GM18858 (cell line): ENCODE data around the gene OPCML.

ENCODE experiments used
- ATAC-seq: cut with Tn5 transposase; IDR thresholded peaks from one replicate; pipeline ENCODE4 v1.9.1; 2021; ENCODE audit not compliant: unreplicated experiment

OPCML gene

DNA sequence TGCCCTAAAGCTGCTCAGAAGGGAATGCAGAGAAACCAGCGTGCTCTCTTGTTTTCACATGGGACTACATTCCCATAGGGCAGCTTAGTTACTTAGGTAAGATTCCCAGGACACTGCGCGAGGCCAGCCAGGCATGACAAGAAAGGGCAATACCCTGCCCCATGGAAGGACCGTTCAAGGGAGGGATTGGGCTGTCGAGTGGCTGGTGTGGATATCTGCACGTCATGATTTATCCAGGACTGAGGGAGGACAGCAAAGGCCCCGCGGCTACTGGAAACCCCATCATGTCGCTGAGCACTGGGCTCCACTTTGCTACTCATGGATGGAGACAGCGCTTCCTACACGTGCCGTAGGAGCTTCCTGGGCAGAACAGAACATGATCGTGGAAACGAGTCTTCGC, 169.4 kb downstream of the OPCML start:
- no peak for ATAC-seq

DNA sequence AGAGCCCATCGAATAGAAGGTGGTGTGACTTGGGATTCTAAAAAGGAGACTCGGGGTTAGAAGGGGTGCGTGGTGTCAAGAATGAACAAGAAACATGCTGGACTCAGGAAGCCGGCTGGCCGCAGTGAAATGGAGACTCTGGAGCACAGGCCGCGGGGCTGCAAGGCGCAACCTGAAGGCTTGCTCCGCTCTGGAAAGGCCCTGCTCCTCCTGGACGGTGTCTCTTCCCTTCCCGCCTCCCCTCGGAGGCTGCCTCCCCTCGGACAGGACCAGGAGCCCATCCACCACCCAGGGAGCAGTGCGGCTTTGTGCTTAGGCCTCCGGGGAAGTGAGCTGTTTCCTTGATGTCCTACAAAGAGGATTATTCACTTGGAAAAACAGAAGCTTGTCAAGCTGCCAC, 170.1 kb downstream of the OPCML start:
- ATAC-seq: no peak

DNA sequence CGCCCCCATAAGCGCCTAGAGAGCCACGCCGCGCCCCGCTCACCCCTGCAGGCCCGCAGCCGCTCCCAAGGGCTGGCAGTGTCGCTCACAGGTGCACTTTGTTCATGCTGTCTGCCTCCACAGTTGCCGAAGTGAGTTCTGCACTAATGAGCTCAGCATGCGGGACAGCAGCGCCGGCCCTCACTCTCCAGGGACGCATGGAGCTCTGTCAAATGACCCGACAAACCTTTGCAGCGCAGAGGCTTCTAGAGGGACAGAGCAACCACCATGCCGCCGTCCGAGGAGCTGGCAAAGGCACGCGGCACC, 170.7 kb downstream of the OPCML start:
- ATAC-seq: no peak

DNA sequence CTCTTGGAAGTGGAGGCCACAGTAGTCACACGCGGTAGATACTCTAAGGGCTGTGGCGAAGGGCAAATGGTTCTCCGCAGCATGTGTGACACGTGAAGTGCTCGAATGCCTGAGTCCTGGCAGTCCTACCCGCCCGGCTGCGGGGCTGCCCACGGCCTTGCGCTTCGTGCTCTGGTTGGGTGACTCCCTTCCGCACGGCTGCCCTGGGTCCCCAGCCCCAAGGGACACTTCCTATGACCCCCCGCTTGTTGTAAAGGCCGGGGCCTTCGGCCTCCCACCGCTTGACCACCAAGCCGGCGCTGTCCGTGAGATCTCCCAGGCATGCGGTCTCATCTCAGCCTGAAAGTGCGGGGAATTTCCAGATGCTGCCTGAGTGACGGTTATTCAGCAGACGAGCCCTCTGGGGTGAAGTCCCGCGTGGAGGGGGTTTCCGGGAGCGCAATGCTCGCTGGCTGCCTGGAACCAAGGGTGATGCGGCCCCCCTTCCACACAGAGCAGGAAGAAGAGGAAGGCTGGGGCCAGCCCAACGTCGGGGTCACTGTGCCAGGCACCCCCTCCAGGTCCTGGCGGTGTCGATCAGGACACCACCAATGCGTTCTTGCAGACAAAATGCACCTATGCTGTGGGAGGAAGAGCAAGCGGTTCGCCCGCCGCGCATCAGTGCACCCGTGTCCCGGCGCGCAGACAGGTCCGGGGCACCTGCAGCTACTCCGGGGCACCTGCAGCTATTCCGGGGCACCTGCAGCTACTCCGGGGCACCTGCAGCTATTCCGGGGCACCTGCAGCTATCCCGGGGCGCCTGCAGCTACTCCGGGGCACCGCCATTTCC, 171.2 kb downstream of the OPCML start:
- ATAC-seq: no peak

GRCh38 chr11:133355095-133355494, 177.2 kb downstream of the OPCML start:
- no peak for ATAC-seq

GRCh38 chr11:133354069-133354468, 178.2 kb downstream of the OPCML start:
- no peak for ATAC-seq

DNA sequence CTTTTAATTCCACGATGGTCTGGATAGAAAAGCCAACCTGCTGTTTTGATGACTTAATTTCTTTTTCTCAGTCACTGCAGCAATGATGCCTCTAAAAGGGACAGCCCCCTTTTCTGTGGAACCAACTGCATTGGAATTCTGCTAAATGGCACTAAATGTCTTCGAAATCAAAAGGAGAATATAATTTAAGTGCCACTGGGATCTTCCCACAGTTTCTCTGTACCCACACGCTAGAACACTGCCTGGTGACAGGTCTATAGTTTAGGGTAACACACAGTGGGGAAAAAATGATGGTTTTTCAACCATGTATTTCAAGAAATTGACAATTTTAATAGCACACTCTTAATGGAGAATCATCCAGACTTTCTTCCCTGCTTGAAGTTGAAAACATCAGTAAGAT, 182.3 kb downstream of the OPCML start:
- ATAC-seq: no peak

DNA sequence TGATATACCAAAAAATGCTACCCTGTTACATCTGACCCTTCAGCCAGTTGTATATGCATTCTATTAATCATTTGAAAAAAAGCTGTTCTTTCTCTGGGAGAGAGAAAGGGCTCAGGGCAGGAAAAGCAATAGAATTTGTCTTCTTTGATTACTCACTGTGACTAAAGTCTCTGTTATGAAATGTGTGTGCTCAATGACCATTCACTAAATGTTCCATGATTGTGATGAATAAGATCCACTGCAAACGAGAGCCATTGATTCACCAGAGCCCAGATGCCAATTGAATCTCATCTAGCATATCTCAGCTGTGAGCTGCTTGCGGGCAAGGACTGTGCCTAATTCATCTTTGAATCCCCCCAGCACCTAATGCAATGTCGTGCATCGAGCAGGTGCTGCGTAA, 184.3 kb downstream of the OPCML start:
- ATAC-seq: no peak

- ATAC-seq: no peak
Measured at GRCh38 chr11:133346137-133346536, 186.2 kb downstream of the OPCML start.

DNA sequence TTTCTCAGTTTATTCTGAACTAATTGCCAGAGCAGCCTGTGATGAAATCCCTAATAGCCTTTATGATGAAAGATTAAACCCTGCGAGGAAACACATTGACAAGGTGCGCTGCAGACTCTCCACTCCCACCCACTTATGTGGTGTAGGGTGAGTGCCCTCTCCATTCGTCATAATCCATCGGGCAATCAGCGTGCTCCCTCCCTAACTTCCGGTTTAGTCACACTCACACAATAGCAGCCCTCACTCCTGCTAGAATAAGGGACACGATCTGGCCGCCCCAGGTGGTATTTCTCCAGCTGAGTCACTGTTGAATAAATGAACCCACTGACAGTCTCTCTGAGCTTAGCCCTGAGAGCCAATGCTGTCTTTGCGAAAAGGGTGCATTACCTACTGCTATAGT, 188.3 kb downstream of the OPCML start:
- ATAC-seq: no peak

DNA sequence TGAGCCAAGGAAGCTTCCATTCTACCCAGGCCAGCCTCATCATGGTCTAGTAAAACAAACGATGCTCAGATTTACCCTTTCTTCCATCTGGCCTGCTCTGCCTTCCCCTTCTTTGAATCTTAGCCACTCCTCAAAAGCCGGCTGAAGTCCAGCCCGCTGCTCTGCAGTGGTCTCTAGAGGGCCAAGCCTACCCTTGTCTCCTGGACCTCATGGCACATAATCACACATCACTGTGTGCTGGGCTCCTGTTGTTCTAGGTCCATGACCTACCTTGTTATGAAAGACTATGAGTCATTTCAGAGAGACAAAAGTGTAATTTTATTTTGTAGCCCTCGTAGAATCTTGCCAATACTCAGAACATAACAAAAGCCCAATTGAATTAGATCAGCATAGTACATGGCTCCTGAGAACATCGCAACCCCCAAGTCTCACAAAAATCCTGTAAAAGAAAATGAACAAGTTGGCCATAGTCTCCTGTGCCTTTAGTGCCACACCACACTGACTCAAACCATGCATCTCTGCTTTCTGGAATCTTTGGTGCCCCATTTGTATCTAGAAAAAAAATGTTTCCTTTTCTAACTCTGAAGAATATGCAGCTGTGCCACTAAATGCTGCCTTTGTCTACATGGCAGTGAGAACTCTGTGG, 192.7 kb downstream of the OPCML start:
- ATAC-seq: no peak

GRCh38 chr11:133338588-133338987, 193.7 kb downstream of the OPCML start:
- no peak for ATAC-seq

GRCh38 chr11:133337951-133338418, 194.3 kb downstream of the OPCML start:
- ATAC-seq: no peak

GRCh38 chr11:133337193-133337592, 195.1 kb downstream of the OPCML start:
- no peak for ATAC-seq

DNA sequence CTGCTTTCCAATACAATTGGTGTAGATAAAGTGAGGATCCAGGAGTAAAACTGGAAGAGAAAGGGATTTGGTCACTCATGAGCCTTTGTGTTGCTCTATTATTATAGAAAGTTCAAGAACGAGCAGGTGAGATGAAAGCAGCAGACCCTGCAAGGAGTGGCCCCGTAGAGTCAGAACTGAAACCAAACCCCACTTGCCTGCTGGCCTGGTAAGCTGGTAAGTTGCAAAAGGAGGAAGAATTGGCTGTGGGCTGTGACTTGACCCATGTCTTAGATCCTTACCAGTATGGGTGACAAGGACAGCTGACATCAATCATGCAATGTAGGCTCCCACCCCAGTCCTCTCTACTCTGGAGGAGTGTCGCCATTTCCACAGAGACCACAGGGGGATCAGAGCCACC, 201.3 kb downstream of the OPCML start:
- ATAC-seq: no peak

DNA sequence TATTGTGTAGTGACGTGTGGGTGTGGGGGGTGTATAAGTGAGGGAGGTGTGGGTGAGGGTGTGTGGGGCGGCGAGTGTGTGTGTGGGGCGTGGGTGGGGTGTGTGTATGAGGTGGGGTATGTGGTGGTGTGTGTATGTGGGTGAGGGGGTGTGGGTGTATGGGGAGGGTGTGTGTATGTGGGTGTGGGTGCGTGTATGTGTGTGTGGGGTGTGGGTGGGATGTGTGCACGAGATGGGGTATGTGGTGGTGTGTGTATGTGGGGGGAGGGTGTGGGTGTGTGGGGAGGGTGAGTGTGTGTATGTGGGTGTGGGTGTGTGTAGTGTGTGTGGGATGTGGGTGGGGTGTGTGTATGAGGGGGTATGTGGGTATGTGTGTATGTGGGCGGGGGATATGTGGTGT, 205.5 kb downstream of the OPCML start:
- ATAC-seq: no peak

- ATAC-seq: no peak
Measured at GRCh38 chr11:133326332-133326731, 206.0 kb downstream of the OPCML start.

GRCh38 chr11:133325711-133326110, 206.6 kb downstream of the OPCML start:
- ATAC-seq: no peak

DNA sequence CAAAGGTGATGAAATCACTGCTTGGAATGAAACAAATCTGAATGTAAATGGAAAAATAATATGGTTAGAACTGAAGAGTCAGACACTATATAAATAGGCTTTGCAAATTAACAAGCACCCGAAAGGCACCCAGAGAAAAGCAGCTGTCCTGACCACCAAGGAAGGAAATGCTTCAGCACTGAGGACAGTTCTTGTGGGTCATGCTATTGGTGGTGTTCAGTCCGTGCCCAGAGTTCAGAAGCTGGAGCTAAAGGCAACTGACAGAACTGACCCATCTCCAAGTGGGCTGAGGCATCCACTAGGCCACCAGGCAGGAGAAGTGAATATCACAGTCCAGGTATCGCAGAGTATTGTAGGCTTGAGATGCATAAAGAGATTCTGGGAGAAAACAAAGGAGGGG, 208.9 kb downstream of the OPCML start:
- ATAC-seq: no peak

DNA sequence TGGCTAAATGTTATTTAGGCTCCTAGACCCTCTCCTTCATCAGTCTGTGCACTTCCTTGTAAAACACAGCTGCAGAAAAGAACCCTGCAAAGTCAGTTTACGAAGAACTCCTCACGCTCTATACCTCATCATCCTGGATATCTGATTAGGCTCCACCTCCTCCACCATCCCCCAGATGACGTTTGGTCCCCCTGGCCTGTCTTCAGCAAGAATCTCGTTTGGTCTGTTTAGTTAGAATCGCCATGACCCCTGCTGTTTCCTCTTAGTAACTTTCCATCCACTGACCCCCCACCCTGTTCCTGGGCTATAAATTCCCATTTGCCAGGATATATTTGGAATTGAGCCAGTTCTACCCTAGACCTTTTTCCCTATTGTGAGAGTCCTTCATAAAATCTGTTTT, 214.1 kb downstream of the OPCML start:
- ATAC-seq: no peak

DNA sequence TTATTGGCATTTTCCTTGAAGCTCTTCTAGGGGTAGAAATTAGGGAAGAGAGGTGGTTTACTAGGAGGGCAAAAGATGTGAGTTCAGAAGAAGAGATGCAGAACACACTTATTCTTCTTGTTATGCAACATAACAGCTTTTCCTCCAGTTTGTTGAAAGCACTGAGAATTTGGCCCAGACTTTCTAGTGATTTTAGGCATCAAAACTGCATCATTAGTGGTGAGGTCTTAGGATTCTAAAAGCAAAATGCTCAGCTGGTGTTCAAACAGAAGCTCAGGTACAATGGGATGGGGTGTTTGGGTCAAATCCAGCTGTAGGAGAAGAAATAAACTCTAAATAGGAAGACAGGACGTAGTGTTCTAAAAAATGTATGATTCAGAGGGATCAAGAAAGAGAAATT, 221.1 kb downstream of the OPCML start:
- ATAC-seq: no peak

DNA sequence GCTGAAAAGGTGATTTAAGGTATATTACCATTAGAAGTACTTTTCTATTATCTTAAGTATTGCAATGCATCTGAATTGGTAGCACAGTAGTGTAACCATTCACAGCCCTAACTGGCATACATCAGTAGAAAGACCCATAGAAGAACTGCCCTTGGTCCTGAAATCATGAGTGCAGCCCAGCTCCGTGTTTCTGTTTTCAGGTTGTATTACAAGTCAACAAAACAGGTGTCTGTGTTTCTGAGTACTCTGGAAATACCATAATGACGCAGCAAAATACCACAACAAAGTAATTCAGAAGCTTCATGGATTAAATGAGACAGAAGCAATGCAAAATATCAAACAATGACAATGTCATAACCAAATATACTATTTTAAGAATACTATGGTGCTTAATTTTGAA, 226.3 kb downstream of the OPCML start:
- ATAC-seq: no peak
